ENCODE results near the gene DNAJB9. TPM values are rescaled to one million over a fixed set of nuclear protein-coding genes. Genes with fewer than 3 reads are reported as not detected.
"Not testable (repeated sequence)": the region's sequence is repeated elsewhere in the genome, so short reads cannot be mapped to it uniquely, and the experiment has no call there.

DNAJB9 gene
- total and polyA plus RNA-seq, 2 donors (not counting 1 experiment from before 2014, with no cell fraction given) = 8.3 to 52.4 TPM

DNA sequence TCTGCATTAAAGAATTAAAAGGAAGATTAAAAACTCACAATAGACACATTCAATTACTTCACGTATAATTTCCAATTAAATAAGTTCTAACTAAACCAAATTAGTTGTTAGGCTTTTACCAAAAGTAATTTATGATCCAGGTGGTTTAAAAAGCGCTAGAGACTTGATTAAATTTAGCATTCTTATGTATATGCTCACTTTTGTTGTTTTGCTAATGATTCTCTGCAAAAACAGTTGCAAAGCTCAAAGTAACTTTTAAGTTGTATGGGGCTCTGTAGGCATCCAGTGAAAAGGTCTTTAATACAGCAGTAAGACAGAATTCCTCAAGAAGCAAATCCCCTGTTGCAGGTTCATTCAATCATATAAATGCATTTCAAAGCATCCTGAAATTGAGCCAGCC is 28.2 kb upstream of the DNAJB9 start:
- no peak overlapping the region for H3K4me3 ChIP-seq (replicated peaks in 1 of 4; ENCODE audit: control extremely low read depth in 1 of 4, insufficient read depth in 1 of 4, low read depth in 3 of 4, low read length in 4 of 4)
- H3K4me2 ChIP-seq (ENCODE audit: extremely low read depth, insufficient read depth, low read length) = no peak overlapping the region
- no peaks in the 10 kb centered on the region for H3K79me2 ChIP-seq (ENCODE audit: control insufficient read depth, insufficient read depth, low read length)
- H3K27me3 ChIP-seq (ENCODE audit: control insufficient read depth, insufficient read depth, low read length) = no peaks in the 10 kb centered on the region
- TF ChIP-seq CTCF (conservative IDR thresholded peaks at IDR 0.05 in 1 of 2, IDR thresholded peaks at IDR 0.05 in 1 of 2; ENCODE audit: low read depth in 1 of 2, low read length in 2 of 2) = no peak
- TF ChIP-seq EZH2 (IDR thresholded peaks at IDR 0.05; ENCODE audit: low read length, missing control alignments) = no peak
- no peaks in the 10 kb centered on the region for H3K9me3 ChIP-seq (ENCODE audit: control insufficient read depth, insufficient read depth, low read depth, low read length)
- H2AFZ ChIP-seq (ENCODE audit: low read length) = no peak overlapping the region
- no peak overlapping the region for H3K27ac ChIP-seq (ENCODE audit: insufficient read depth, low read length)
- no peaks in the 10 kb centered on the region for H3K36me3 ChIP-seq (ENCODE audit: control insufficient read depth, insufficient read depth, low read length)
- DNase-seq (ENCODE audit: low read depth in 2 of 2) = no peak
- no peak overlapping the region for H3K9ac ChIP-seq (ENCODE audit: insufficient read depth, low read length)
- no peaks in the 10 kb centered on the region for H3K4me1 ChIP-seq (ENCODE audit: control insufficient read depth, extremely low read depth, insufficient read depth, low read length)
- no peaks in the 10 kb centered on the region for H4K20me1 ChIP-seq (ENCODE audit: control insufficient read depth, extremely low read depth, insufficient read depth, low read length)

DNA sequence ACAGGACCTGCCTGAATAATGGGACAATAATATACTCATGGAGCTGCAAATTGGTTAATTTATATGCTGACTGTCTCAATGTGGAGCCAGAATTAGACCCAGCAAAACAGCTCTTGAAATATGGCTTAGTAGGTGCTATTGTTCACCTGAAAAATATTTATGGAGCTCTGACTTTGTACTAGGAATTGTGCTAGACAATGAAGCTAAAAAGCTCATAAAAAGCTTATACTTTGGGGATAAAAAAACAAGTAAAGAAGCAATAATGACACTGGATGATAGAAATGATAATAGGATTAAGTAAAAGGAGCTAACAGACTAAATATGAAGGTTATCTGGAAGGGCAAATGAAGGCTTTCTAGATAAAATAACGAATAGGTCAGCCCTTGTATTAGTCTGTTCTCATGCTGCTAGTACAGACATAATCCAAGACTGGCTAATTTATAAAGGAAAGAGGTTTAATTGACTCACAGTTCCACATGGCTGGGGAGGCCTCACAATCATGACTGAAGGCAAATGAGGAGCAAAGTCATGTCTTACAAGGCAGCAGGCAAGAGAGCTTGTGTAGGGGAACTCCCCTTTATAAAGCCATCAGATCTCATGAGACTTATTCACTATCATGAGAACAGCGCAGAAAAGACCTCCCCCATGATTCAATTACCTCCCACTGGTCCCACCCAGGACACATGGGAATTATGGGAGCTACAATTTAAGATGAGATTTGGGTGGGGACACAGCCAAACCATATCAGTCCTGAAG is 21.4 kb upstream of the DNAJB9 start:
- H3K4me2 ChIP-seq (ENCODE audit: extremely low read depth, insufficient read depth, low read length); H3K79me2 ChIP-seq (ENCODE audit: control insufficient read depth, insufficient read depth, low read length); H2AFZ ChIP-seq (ENCODE audit: low read length); H3K4me3 ChIP-seq (replicated peaks in 1 of 4; ENCODE audit: control extremely low read depth in 1 of 4, insufficient read depth in 1 of 4, low read depth in 3 of 4, low read length in 4 of 4); H3K36me3 ChIP-seq (ENCODE audit: control insufficient read depth, insufficient read depth, low read length); H3K9ac ChIP-seq (ENCODE audit: insufficient read depth, low read length); H4K20me1 ChIP-seq (ENCODE audit: control insufficient read depth, extremely low read depth, insufficient read depth, low read length); H3K9me3 ChIP-seq (ENCODE audit: control insufficient read depth, insufficient read depth, low read depth, low read length); H3K27ac ChIP-seq (ENCODE audit: insufficient read depth, low read length); H3K4me1 ChIP-seq (ENCODE audit: control insufficient read depth, extremely low read depth, insufficient read depth, low read length); DNase-seq (ENCODE audit: low read depth in 2 of 2); H3K27me3 ChIP-seq (ENCODE audit: control insufficient read depth, insufficient read depth, low read length): not testable (repeated sequence)

GRCh38 chr7:108556665-108557064 is 13.0 kb upstream of the DNAJB9 start:
- H3K4me1 ChIP-seq (ENCODE audit: control insufficient read depth, extremely low read depth, insufficient read depth, low read length); H3K79me2 ChIP-seq (ENCODE audit: control insufficient read depth, insufficient read depth, low read length); DNase-seq (ENCODE audit: low read depth in 2 of 2); H3K4me3 ChIP-seq (replicated peaks in 1 of 4; ENCODE audit: control extremely low read depth in 1 of 4, insufficient read depth in 1 of 4, low read depth in 3 of 4, low read length in 4 of 4); H3K27me3 ChIP-seq (ENCODE audit: control insufficient read depth, insufficient read depth, low read length); H3K36me3 ChIP-seq (ENCODE audit: control insufficient read depth, insufficient read depth, low read length); H3K9ac ChIP-seq (ENCODE audit: insufficient read depth, low read length); H3K4me2 ChIP-seq (ENCODE audit: extremely low read depth, insufficient read depth, low read length); H2AFZ ChIP-seq (ENCODE audit: low read length); H4K20me1 ChIP-seq (ENCODE audit: control insufficient read depth, extremely low read depth, insufficient read depth, low read length); H3K9me3 ChIP-seq (ENCODE audit: control insufficient read depth, insufficient read depth, low read depth, low read length); H3K27ac ChIP-seq (ENCODE audit: insufficient read depth, low read length): not testable (repeated sequence)

- Histone ChIP-seq H3K4me3 (replicated peaks in 1 of 4; ENCODE audit: control extremely low read depth in 1 of 4, insufficient read depth in 1 of 4, low read depth in 3 of 4, low read length in 4 of 4) (no peak overlapping the region), H3K9ac (ENCODE audit: insufficient read depth, low read length) (no peak overlapping the region), H3K4me1 (ENCODE audit: control insufficient read depth, extremely low read depth, insufficient read depth, low read length) (no peaks in the 10 kb centered on the region), H4K20me1 (ENCODE audit: control insufficient read depth, extremely low read depth, insufficient read depth, low read length) (no peaks in the 10 kb centered on the region), H3K79me2 (ENCODE audit: control insufficient read depth, insufficient read depth, low read length) (no peaks in the 10 kb centered on the region), H2AFZ (ENCODE audit: low read length) (no peak overlapping the region), H3K9me3 (ENCODE audit: control insufficient read depth, insufficient read depth, low read depth, low read length) (no peaks in the 10 kb centered on the region), H3K36me3 (ENCODE audit: control insufficient read depth, insufficient read depth, low read length) (no peaks in the 10 kb centered on the region), H3K27ac (ENCODE audit: insufficient read depth, low read length) (no peak overlapping the region), H3K4me2 (ENCODE audit: extremely low read depth, insufficient read depth, low read length) (no peak overlapping the region), H3K27me3 (ENCODE audit: control insufficient read depth, insufficient read depth, low read length) (no peaks in the 10 kb centered on the region)
- TF ChIP-seq EZH2 (IDR thresholded peaks at IDR 0.05; ENCODE audit: low read length, missing control alignments) (no peak), CTCF (conservative IDR thresholded peaks at IDR 0.05 in 1 of 2, IDR thresholded peaks at IDR 0.05 in 1 of 2; ENCODE audit: low read depth in 1 of 2, low read length in 2 of 2) (no peak)
- no peak for DNase-seq (ENCODE audit: low read depth in 2 of 2)
Measured at GRCh38 chr7:108557191-108557590, 12.5 kb upstream of the DNAJB9 start.
